Umbilical cord (tissue), 2 donors: ENCODE measurements around the gene LAMA1. TPM values are rescaled to one million over a fixed set of nuclear protein-coding genes. Genes with fewer than 3 reads are reported as not detected.
"Not testable (repeated sequence)": the region's sequence is repeated elsewhere in the genome, so short reads cannot be mapped to it uniquely, and the experiment has no call there.

Experiments
- DNase-seq: peaks from one replicate; pipeline ENCODE4 v3.0.0-alpha.2; 2015; ENCODE audit warnings: low spot score
- total RNA-seq: library from RNA; depleted of rRNA; stranded (reverse); fragments of >200 nt; gene quantifications from one replicate; pipeline ENCODE4 v1.2.3, GENCODE V29; 2014; ENCODE audit warnings: low replicate concordance; ENCODE audit not compliant: insufficient read depth

The LAMA1 gene
- total RNA-seq, 1 donor from 2014 or later: 8.4 TPM

GRCh38 chr18:6950641-6951040 is 167.0 kb downstream of the LAMA1 start:
- DNase-seq: no peak

GRCh38 chr18:6949800-6950586 is 167.6 kb downstream of the LAMA1 start:
- no peak for DNase-seq

DNA sequence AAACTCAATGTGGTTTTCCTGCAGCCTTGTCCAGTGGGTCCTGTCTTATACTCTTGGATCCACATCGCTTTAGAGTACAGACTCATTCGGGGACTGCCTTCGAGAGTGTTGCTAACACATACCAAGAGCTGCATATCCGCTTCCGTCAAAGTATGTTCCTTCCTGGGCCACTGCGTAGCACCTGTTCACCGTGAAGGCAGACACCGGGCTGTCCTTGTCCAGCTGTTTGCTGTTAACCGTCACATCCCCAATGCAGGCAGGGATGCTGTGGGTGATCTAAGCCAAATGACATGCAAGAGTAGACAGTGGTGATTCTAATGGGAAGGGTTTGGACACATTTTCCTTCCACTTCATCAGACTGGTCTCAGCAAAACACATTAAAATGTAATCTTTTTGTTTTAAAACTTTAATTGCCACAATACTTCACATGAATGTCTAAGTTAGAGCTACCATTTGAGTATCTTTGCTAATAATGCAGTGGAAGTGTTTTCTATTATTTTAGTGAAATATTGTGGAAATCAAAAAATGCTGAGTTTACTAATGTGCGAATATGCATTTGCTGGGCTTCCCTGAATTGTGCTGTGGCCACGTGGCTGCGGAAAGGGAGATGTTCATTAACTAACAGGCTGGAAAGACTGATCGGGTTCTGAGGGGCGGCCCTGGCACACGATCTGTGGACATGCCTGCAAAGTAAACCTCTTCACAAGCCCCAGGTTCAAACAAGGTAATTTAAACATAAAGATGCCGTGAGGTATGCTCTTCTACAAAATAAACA is 169.1 kb downstream of the LAMA1 start:
- no peak for DNase-seq

- peak; percentile 7 for DNase-seq
Observed at GRCh38 chr18:6947338-6948030, 170.1 kb downstream of the LAMA1 start.

GRCh38 chr18:6943143-6943542 is 174.5 kb downstream of the LAMA1 start:
- DNase-seq: no peak

- DNase-seq: no peak
Observed at GRCh38 chr18:6942742-6943141, 174.9 kb downstream of the LAMA1 start.

- no peak for DNase-seq
Observed at GRCh38 chr18:6941996-6942395, 175.6 kb downstream of the LAMA1 start.

DNA sequence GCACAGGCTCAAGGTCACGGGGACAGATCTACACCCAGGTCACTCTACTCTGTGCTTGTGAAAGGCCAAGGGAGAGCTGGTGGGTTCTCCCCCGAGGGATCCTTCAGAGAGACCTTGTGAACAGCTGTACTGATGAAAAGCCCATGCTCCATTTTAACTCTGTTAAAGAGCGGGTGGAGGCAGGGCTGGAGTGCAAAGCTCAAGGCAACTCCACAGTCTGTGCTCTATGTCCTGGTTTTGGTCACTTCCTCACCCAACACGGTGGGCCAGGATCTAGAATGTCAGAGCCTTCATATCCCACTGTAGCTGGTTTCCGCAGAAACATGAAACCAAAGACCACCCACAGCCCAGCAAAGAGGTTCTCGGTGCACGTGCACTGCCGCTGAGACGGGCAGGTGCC is 177.1 kb downstream of the LAMA1 start:
- no peak for DNase-seq

- no peak for DNase-seq
Observed at GRCh38 chr18:6939972-6940371, 177.6 kb downstream of the LAMA1 start.

DNA sequence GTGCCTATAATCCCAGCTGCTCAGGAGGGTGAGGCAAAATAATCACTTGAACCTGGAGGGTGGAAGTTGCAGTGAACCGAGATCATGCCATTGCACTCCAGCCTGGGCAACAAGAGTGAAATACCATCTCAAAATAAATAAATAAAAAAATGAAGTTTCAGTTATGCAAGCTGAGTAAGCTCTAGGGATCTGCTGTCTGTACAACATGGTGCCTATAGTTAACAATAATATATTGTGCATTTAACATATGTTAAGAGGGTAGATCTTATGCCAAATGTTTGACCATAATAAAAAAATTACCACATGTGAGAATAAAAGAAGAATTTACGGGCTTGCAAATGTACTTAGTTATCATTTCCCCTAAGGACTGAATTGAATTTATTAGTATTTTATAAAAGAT is 179.2 kb downstream of the LAMA1 start:
- DNase-seq: not testable (repeated sequence)

DNA sequence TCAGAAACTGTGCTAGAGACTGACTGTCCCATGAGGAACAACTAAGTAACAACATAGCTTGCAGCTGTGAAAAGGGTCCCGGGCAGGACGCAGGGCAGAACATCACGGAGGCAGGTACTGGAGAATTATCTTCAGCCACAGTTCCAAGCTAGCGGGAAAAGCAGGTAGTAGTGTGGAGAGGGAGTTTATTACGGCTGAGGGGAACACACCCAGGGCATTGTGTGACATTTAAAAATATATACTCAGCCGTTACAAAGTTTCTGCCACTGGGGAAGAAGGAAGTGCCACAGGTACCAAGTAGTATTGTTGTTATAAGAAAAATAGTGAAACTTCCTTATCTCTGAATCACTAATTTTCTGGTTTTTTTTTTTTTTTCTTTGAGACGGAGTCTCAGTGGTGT is 179.6 kb downstream of the LAMA1 start:
- no peak for DNase-seq

DNA sequence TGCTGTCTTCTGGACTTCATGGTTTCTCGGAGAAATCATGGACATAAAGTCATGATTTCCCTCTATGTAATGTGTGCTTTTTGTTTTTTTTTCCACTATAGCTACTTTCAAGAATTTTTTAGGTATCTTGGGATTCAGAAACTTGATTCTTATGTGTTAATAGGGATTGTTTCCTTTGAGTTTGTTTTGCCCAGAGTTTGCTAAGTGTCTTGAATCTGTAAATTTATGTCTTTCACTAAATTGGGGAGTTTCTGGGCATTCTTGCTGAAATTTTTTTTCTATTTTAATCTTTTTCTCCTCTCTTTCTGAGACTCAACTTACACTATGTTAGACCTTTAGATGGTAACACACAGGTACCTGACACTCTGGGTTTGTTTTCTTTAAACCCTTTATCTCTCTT is 182.7 kb downstream of the LAMA1 start:
- DNase-seq: no peak

DNA sequence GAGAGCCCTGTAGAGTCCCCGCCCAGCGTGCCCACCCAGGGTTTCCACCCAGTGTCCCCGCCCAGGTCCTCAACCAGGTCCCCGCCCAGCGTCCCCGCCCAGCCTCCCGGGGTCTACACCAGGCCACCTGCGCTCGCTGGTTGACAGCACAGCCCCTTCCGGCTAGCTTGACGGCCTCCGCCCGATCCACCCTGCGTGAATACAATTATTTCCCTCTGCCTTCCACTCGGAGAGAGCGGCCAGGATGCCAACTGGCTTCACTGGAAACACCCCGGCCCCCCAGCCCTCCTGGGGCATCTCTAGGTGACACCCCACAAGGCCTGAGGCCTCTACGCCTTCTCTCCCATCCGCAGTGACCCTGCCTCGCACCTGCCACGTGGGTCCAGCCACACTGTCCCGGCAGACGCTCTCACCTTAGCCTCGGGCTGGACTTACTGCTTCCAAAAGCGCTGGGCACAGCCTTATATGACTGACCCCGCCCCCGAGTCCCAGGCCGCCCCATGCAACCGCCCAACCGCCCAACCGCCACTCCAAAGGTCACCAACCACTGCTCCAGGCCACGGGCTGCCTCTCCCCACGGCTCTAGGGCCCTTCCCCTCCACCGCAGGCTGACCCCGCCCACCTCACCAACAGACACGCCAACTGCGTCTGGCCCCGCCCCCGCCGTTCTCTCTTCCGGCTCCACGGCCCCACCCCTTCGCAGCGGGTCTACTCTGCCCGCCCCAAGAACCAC is 188.1 kb downstream of the LAMA1 start:
- DNase-seq: no peak

- no peak for DNase-seq
Observed at GRCh38 chr18:6928359-6928758, 189.2 kb downstream of the LAMA1 start.

DNA sequence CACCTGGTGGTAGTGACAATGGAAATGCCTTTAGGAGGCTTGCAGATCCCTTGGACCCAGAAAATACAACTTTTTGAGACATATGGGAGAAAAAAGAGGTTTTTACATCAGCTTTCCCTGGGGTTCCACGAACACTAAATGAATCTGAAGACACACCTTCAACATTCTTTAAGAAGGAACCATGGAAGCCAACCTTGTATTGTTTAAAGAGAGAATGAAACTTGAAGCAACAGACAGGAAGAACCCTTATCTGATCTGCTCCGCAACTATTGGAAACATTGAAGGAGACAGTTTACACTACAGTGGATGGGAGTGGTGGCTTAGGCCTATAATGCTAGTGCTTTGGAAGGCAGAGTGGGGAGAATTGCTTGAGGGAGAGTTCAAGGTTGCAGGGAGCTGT is 190.4 kb downstream of the LAMA1 start:
- no peak for DNase-seq

DNA sequence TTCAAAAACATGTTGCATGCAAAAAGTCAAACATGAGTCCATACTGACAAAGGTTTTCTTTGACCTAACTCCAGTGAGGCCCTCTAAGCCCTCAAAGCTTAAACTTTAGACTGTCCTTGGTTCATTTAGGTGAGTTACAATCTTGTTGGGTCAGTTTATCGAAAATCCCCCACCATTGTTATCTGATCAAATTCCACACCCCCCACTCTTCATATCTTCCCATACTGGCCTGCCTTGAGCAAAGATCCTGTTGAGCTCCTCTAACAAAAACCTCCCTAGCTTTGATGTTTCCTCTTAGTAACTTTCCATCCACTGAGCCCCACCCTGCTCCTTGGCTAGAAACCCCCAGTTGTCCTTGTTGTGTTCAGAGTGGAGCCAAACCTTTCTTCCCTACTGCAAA is 194.4 kb downstream of the LAMA1 start:
- DNase-seq: no peak

- DNase-seq: no peak
Observed at GRCh38 chr18:6921571-6921970, 196.0 kb downstream of the LAMA1 start.

DNA sequence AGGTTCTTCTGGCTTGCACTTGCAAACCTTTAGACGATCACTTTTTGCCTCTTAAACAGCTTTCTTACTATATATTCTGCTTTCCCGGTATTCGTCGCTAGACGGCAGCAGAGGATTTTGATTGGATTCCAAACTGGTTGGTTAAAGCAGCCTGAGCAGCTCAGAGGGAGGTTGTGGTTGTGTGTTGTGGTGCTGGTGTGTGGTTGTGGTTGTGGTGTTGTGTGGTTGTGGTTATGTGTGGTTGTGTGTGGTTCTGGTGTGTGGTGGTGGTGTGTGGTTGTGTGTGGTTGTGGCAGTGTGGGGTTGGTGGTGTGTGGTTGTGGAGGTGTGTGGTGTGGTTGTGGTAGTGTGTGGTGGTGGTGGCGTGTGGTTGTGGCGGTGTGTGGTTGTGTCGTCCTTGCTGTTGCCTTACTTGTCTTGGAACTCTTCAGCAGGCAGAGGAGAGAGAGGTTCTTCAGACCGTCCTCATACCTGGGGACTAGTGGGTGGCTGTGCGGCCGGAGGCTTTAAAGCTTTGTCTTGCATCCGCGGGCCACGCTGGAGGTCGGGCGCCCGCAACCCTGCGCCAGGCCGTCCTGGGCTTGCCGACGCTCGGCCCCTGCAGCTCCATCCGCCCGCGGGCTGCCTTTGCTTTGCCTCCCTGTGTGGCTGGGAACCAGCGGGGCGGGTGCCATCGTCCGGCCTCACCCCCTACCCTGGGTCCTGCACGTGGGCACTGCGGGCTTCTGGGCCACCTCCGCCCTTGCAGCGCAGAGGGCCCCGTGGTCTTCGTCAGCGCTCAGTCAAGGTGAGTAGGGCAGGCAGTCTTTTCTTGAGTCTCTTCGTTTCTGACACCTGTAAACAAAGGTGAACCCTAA is 197.3 kb downstream of the LAMA1 start:
- peak; percentile 63 for DNase-seq

DNA sequence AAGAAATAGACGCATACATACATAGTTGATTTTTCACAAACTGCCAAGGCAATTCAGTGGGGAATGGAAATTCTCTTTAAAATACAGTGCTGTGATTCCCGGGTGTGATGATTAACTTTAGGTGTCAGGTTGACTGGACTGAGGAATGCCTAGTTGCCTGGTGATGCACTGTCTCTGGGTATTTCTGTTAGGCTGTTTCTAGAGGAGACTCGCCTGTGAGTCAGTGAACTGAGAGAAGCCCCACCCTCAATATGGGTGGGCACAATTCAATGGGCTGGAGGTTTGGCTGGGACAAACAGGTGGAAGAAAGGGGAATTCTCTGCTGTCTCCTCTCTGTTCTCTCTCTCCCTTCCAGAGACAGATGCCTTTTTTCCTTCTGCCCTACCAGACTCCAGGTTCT is 200.5 kb downstream of the LAMA1 start:
- DNase-seq: no peak

DNA sequence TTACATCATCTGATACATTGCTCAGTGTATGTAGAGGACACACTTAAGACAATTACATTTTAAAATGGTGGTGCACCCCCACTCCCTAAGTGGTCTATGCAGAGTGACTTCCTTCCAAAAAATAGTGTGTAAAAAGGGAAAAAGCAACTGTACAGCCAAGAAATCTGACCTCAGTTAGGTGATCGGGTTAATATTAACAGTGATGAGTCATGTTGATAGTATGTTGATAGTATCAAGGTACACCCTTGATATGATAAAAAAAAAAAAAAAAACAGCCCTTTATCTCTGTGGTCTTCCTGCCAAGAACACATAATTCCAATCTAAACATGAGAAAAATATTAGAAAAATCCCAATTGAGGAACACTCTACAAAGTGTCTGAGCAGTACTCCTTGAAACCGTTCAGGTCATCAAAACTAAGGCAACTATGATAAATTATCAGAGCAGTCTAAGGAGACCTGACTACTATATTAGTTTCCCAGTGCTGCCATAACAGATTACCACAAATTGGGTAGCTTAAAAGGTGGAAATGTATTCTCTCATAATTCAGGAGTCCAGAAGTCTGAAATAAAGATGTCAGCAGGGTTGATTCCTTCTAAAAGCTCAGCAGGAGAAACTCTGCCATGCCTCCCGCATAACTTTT is 216.2 kb downstream of the LAMA1 start:
- no peak for DNase-seq
